ENCODE measurements around the gene SOX18.

DNA sequence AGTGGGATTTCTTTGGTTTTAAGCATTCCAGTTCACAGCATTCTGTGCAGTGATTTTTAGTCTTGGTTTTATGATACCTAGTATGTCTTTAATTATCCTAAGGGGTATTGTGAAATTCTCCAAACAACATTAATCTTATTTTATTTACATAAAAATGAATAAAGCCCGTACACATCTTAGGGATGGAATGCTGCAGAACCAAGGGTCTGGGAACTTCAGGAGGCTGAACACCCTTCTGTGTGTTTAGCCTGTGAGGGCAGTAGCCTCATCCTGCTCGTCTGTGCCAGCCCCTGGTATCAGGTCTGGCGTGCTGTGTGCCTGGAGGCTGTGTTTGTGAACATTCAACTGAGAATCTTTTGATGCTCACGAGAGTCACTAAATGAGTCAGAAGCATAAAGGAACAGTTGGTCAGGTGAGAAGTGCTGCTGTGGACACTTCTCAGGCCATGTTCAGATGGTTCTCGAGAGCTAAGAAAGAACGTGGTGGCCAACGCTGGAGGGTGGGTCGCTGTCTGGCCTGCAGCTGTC lies 38.7 kb downstream of the SOX18 start:
- TF ChIP-seq, protein P1, sequence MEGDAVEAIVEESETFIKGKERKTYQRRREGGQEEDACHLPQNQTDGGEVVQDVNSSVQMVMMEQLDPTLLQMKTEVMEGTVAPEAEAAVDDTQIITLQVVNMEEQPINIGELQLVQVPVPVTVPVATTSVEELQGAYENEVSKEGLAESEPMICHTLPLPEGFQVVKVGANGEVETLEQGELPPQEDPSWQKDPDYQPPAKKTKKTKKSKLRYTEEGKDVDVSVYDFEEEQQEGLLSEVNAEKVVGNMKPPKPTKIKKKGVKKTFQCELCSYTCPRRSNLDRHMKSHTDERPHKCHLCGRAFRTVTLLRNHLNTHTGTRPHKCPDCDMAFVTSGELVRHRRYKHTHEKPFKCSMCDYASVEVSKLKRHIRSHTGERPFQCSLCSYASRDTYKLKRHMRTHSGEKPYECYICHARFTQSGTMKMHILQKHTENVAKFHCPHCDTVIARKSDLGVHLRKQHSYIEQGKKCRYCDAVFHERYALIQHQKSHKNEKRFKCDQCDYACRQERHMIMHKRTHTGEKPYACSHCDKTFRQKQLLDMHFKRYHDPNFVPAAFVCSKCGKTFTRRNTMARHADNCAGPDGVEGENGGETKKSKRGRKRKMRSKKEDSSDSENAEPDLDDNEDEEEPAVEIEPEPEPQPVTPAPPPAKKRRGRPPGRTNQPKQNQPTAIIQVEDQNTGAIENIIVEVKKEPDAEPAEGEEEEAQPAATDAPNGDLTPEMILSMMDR (IDR thresholded peaks at IDR 0.05), result no peak
- no peak for TF ChIP-seq POLR2A (IDR thresholded peaks at IDR 0.05)

Measured in lower leg skin (tissue), 3 donors.